Measurements from ENCODE around the gene EVC2. TPM values are rescaled to one million over a fixed set of nuclear protein-coding genes. Genes with fewer than 3 reads are reported as not detected.
A peak's percentile ranks its signal among the peaks of the same experiment; 100 is the strongest.

EVC2 gene
- total RNA-seq, 3 donors from 2014 or later, result 16.0 to 19.5 (median 17.7) TPM

DNA sequence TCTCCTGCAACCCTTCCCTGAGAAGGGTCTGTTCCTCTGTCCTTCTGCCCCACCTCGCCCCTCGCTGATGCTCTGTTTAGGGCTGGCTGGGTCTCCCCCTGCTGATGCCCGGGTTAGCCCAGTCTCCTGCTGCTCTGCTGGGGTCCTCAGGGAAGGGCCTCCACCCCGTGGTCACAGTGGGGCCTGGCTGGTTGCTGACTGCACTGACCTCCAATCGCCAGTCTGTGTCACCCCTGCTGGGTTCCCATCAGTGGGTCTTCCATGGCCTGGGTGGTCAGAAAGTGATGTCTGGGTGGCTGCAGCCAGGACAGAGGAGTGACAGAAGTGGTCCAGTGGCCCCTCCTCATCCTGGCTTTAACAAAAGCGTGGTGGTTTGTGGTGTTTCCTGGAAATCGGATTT is 47.3 kb upstream of the EVC2 start:
- Histone ChIP-seq H3K4me3 (no peak overlapping the region), H3K27me3 (no peaks in the 10 kb centered on the region), H3K4me1 (no peaks in the 10 kb centered on the region), H3K36me3 (peaks cover 7% of the 10 kb centered on the region), H3K9me3 (no peaks in the 10 kb centered on the region), H3K27ac (no peak overlapping the region)
- DNase-seq (ENCODE audit: low spot score in 2 of 2), result no peak
- TF ChIP-seq, protein P1, sequence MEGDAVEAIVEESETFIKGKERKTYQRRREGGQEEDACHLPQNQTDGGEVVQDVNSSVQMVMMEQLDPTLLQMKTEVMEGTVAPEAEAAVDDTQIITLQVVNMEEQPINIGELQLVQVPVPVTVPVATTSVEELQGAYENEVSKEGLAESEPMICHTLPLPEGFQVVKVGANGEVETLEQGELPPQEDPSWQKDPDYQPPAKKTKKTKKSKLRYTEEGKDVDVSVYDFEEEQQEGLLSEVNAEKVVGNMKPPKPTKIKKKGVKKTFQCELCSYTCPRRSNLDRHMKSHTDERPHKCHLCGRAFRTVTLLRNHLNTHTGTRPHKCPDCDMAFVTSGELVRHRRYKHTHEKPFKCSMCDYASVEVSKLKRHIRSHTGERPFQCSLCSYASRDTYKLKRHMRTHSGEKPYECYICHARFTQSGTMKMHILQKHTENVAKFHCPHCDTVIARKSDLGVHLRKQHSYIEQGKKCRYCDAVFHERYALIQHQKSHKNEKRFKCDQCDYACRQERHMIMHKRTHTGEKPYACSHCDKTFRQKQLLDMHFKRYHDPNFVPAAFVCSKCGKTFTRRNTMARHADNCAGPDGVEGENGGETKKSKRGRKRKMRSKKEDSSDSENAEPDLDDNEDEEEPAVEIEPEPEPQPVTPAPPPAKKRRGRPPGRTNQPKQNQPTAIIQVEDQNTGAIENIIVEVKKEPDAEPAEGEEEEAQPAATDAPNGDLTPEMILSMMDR (IDR thresholded peaks at IDR 0.05), result no peak
- TF ChIP-seq POLR2AphosphoS5 (IDR thresholded peaks at IDR 0.05), result no peak
- TF ChIP-seq POLR2A (IDR thresholded peaks at IDR 0.05), result no peak
- intact Hi-C loops (cut with DNase I; ENCODE audit: low total_unique reads), result no loop called here

GRCh38 chr4:5755161-5755560 is 46.8 kb upstream of the EVC2 start:
- H3K27ac ChIP-seq, result no peak overlapping the region
- no peaks in the 10 kb centered on the region for H3K27me3 ChIP-seq
- H3K36me3 ChIP-seq, result peaks cover 7% of the 10 kb centered on the region
- H3K9me3 ChIP-seq, result no peaks in the 10 kb centered on the region
- no peak for TF ChIP-seq POLR2A (IDR thresholded peaks at IDR 0.05)
- TF ChIP-seq POLR2AphosphoS5 (IDR thresholded peaks at IDR 0.05), result no peak
- TF ChIP-seq, protein P1 (IDR thresholded peaks at IDR 0.05), result no peak
- no peak overlapping the region for H3K4me3 ChIP-seq
- intact Hi-C loops (cut with DNase I; ENCODE audit: low total_unique reads), result no loop called here
- no peak for DNase-seq (ENCODE audit: low spot score in 2 of 2)
- no peaks in the 10 kb centered on the region for H3K4me1 ChIP-seq

- no peaks in the 10 kb centered on the region for H3K4me1 ChIP-seq
- DNase-seq (ENCODE audit: low spot score in 2 of 2), result no peak
- peaks cover 7% of the 10 kb centered on the region for H3K36me3 ChIP-seq
- H3K9me3 ChIP-seq, result no peaks in the 10 kb centered on the region
- peak overlapping the region in 1 of 2 donors; percentile 68 for H3K27ac ChIP-seq
- no peaks in the 10 kb centered on the region for H3K27me3 ChIP-seq
- intact Hi-C loops (cut with DNase I; ENCODE audit: low total_unique reads), result no loop called here
- TF ChIP-seq POLR2AphosphoS5 (IDR thresholded peaks at IDR 0.05) (no peak), POLR2A (IDR thresholded peaks at IDR 0.05) (no peak)
- TF ChIP-seq, protein P1 (IDR thresholded peaks at IDR 0.05), result no peak
- H3K4me3 ChIP-seq, result no peak overlapping the region
Measured at GRCh38 chr4:5754529-5754881, 46.1 kb upstream of the EVC2 start.

- Histone ChIP-seq H3K27ac (peak overlapping the region in 1 of 2 donors; percentile 68), H3K36me3 (peaks cover 7% of the 10 kb centered on the region)
- DNase-seq (ENCODE audit: low spot score in 2 of 2), result no peak
Measured at GRCh38 chr4:5753766-5754528, 45.6 kb upstream of the EVC2 start.

DNA sequence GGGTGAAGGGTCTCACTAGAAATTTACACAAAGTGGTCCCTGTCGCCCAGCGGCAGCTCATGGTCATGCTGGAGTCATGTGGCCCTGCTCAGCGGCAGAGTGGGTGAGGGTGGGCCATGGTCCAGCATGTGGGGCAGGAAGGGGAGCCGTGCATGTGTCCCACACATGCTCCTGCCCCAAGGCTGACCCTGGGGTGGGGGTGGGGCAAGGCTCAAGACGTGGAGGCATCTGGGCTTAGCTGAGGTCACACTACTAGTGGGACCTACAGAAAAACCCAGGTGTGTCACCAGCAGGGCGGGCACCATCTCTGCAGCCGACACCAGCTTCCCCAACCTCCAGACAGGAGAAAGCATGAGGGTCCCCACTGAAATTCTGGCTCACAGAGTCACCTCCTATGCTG is 45.0 kb upstream of the EVC2 start:
- intact Hi-C loops (cut with DNase I; ENCODE audit: low total_unique reads), result no loop called here
- Histone ChIP-seq H3K4me3 (no peak overlapping the region), H3K9me3 (no peaks in the 10 kb centered on the region), H3K4me1 (no peaks in the 10 kb centered on the region), H3K27ac (peak overlapping the region in 1 of 2 donors; percentile 35), H3K36me3 (peaks cover 7% of the 10 kb centered on the region), H3K27me3 (no peaks in the 10 kb centered on the region)
- TF ChIP-seq POLR2A (IDR thresholded peaks at IDR 0.05) (no peak), POLR2AphosphoS5 (IDR thresholded peaks at IDR 0.05) (no peak)
- TF ChIP-seq, protein P1 (IDR thresholded peaks at IDR 0.05), result no peak
- DNase-seq (ENCODE audit: low spot score in 2 of 2), result no peak

More at GRCh38 chr4:5753766-5754528, 45.6 kb upstream of the EVC2 start:
- Histone ChIP-seq H3K4me1 (no peaks in the 10 kb centered on the region), H3K4me3 (no peak overlapping the region), H3K27me3 (no peaks in the 10 kb centered on the region), H3K9me3 (no peaks in the 10 kb centered on the region)
- intact Hi-C loops (cut with DNase I; ENCODE audit: low total_unique reads), result no loop called here
- TF ChIP-seq POLR2A (IDR thresholded peaks at IDR 0.05), result no peak
- no peak for TF ChIP-seq POLR2AphosphoS5 (IDR thresholded peaks at IDR 0.05)
- TF ChIP-seq, protein P1 (IDR thresholded peaks at IDR 0.05), result no peak
